A549 (cell line): ENCODE measurements around the gene MAP2K1. TPM values are rescaled to one million over a fixed set of nuclear protein-coding genes. Genes with fewer than 3 reads are reported as not detected.
A peak's percentile ranks its signal among the peaks of the same experiment; 100 is the strongest.
"Not testable (repeated sequence)": the region's sequence is repeated elsewhere in the genome, so short reads cannot be mapped to it uniquely, and the experiment has no call there.

ENCODE experiments used
- ATAC-seq, 2 experiments: fragments of 200-7000 bp in 1 of 2; fragments of >200 bp in 1 of 2; cut with Nextera tagmentation in 1 of 2; cut with Tn5 transposase in 1 of 2; 3 replicates each; pipeline versions ENCODE4 v1.8.0 to v1.9.1; 2018 to 2020; ENCODE audit warnings: mild to moderate bottlenecking in 1 of 2, moderate library complexity in 1 of 2
- CTCF ChIA-PET: fragments of 300-600 bp; sonication (Branson Sonifier 250); formaldehyde crosslinking; extraction: SDS; loops from one replicate; lab custom pipeline; 2021; ENCODE audit warnings: antibody characterized with exemption, inconsistent platforms; lab: Yijun Ruan, JAX
- POLR2A ChIA-PET: fragments of 350-600 bp; formaldehyde crosslinking; extraction: SDS; loops from one replicate; lab custom pipeline; 2021; ENCODE audit warnings: antibody characterized with exemption, inconsistent platforms; lab: Yijun Ruan, JAX
- DNase-seq, 2 experiments: peaks; one replicate each; pipeline versions ENCODE4 v3.0.0 to v3.0.0-alpha.2; 2011 to 2016; ENCODE audit warnings: low read depth in 1 of 2, low spot score in 1 of 2
- FAIRE-seq: peaks from 2 replicates; lab custom pipeline; 2011; peaks lifted over from hg19 to GRCh38; lab: Jason Lieb, UNC
- H3K27ac ChIP-seq, 2 experiments: fragments of >200 bp; sonication (Bioruptor Twin); formaldehyde crosslinking; 3 replicates each; pipeline ENCODE4 v1.5.1; 2016 to 2017
- H3K4me1 ChIP-seq: fragments of >200 bp; sonication (Bioruptor Twin); formaldehyde crosslinking; 3 replicates; pipeline ENCODE4 v1.6.1; 2016
- H3K4me2 ChIP-seq: fragments of >200 bp; sonication (Bioruptor Twin); formaldehyde crosslinking; 3 replicates; pipeline ENCODE4 v1.6.1; 2016
- H3K4me3 ChIP-seq: fragments of >200 bp; sonication (Bioruptor Twin); formaldehyde crosslinking; 3 replicates; pipeline ENCODE4 v1.5.1; 2016
- H3K9me3 ChIP-seq: fragments of >200 bp; sonication (Bioruptor Twin); formaldehyde crosslinking; 3 replicates; pipeline ENCODE4 v1.6.1; 2016
- CEBPB ChIP-seq, 2 experiments: fragments of >200 bp in 1 of 2; sonication (Bioruptor Twin) in 1 of 2; formaldehyde crosslinking in 1 of 2; IDR thresholded peaks; 2 replicates each; pipeline ENCODE4 v1.6.1; 2012 to 2016
- EHF ChIP-seq: fragments of 250-450 bp; sonication (Bioruptor Pico); IDR thresholded peaks from 2 replicates; pipeline ENCODE4 v1.5.0; 2020; ENCODE audit warnings: mild to moderate bottlenecking
- FOSB ChIP-seq: fragments of 250-450 bp; sonication (Bioruptor Pico); IDR thresholded peaks from 2 replicates; pipeline ENCODE4 v1.5.0; 2020; ENCODE audit warnings: mild to moderate bottlenecking, moderate library complexity
- FOXS1 ChIP-seq: fragments of 250-450 bp; sonication (Bioruptor Pico); IDR thresholded peaks from 2 replicates; pipeline ENCODE4 v1.5.0; 2020; ENCODE audit warnings: mild to moderate bottlenecking, moderate library complexity
- HOXA7 ChIP-seq: fragments of 250-450 bp; sonication (Bioruptor Pico); IDR thresholded peaks from 2 replicates; pipeline ENCODE4 v1.5.0; 2020; ENCODE audit warnings: mild to moderate bottlenecking, moderate library complexity
- HOXB5 ChIP-seq: fragments of 250-450 bp; sonication (Bioruptor Pico); IDR thresholded peaks from 2 replicates; pipeline ENCODE4 v1.5.0; 2020; ENCODE audit warnings: mild to moderate bottlenecking, moderate library complexity
- KDM1A ChIP-seq: fragments of 200-600 bp; sonication (generic); IDR thresholded peaks from 2 replicates; pipeline ENCODE4 v1.6.1; 2016; ENCODE audit warnings: low read depth, mild to moderate bottlenecking
- MAFK ChIP-seq: fragments of 450-650 bp; IDR thresholded peaks from 2 replicates; pipeline ENCODE4 v1.6.1; 2014; ENCODE audit not compliant: partially characterized antibody
- MYC ChIP-seq: IDR thresholded peaks from 2 replicates; pipeline ENCODE4 v1.6.1; 2012; ENCODE audit warnings: mild to moderate bottlenecking, inconsistent platforms, low read length, improper control_type of control experiment, borderline replicate concordance
- NFE2L2 ChIP-seq: fragments of 150-350 bp; conservative IDR thresholded peaks from 2 replicates; pipeline ENCODE4 v1.6.1; 2014; ENCODE audit warnings: low read length
- RARB ChIP-seq: fragments of 250-450 bp; sonication (Bioruptor Pico); IDR thresholded peaks from 2 replicates; pipeline ENCODE4 v1.8.0; 2021; ENCODE audit warnings: mild to moderate bottlenecking, moderate library complexity
- RCOR1 ChIP-seq: fragments of 150-350 bp; IDR thresholded peaks from 2 replicates; pipeline ENCODE4 v1.6.1; 2014; ENCODE audit warnings: antibody characterized with exemption, low read length, low read depth
- SMC3 ChIP-seq: fragments of >200 bp; sonication (Bioruptor Twin); formaldehyde crosslinking; IDR thresholded peaks from 3 replicates; pipeline ENCODE4 v1.6.1; 2018; ENCODE audit warnings: inconsistent platforms
- TFCP2L1 ChIP-seq: fragments of 250-450 bp; sonication (Bioruptor Pico); IDR thresholded peaks from 2 replicates; pipeline ENCODE4 v1.5.0; 2021; ENCODE audit warnings: mild to moderate bottlenecking
- TP53 ChIP-seq: fragments of 250-450 bp; sonication (Bioruptor Pico); IDR thresholded peaks from 2 replicates; pipeline ENCODE4 v1.5.0; 2021; ENCODE audit warnings: mild to moderate bottlenecking, moderate library complexity
- WGBS: methylation state at CpG from one replicate; pipeline ENCODE4 v1.1.6; 2017; ENCODE audit errors: missing lambda C conversion rate; 5-methylcytosine and 5-hydroxymethylcytosine counted together
- polyA plus RNA-seq, 4 experiments: library from polyadenylated mRNA; depleted of rRNA in 3 of 4; stranded (reverse); fragments of >200 nt; fragmentation: RNase III in 1 of 4; extraction: RNeasy Plus Mini Kit Qiagen cat#74134 plus additional on column Dnase treatment in 1 of 4; gene quantifications; 2 replicates in 3 of 4; 3 replicates in 1 of 4; pipeline ENCODE4 v1.2.3, GENCODE V29; 2011 to 2017
- TF ChIP-seq, protein P1 (sequence below): fragments of 150-350 bp; IDR thresholded peaks from 2 replicates; pipeline ENCODE4 v1.6.1; 2014; ENCODE audit warnings: low read depth, mild to moderate bottlenecking, low read length
- TF ChIP-seq, protein P2 (sequence below): fragments of >200 bp; sonication (Bioruptor Twin); formaldehyde crosslinking; IDR thresholded peaks from 2 replicates; pipeline ENCODE4 v1.6.1; 2016
- TF ChIP-seq, protein P3 (sequence below): fragments of >200 bp; sonication (Bioruptor Twin); formaldehyde crosslinking; IDR thresholded peaks from 3 replicates; pipeline ENCODE4 v1.6.1; 2016
- TF ChIP-seq, protein P4 (sequence below): IDR thresholded peaks from 2 replicates; pipeline ENCODE4 v1.6.1; 2012
- TF ChIP-seq, protein P5 (sequence below): fragments of 250-450 bp; sonication (Bioruptor Pico); IDR thresholded peaks from 2 replicates; pipeline ENCODE4 v1.5.0; 2021; ENCODE audit warnings: mild to moderate bottlenecking, moderate library complexity, borderline replicate concordance
- TF ChIP-seq, protein P6 (sequence below): fragments of 250-450 bp; sonication (Bioruptor Pico); IDR thresholded peaks from 2 replicates; pipeline ENCODE4 v1.5.0; 2020; ENCODE audit warnings: low read depth, mild to moderate bottlenecking, moderate library complexity

The MAP2K1 gene
- polyA plus RNA-seq, 2 of the 4 experiments (the other 2 are of a cell fraction): 30.3 to 41.9 TPM

DNA sequence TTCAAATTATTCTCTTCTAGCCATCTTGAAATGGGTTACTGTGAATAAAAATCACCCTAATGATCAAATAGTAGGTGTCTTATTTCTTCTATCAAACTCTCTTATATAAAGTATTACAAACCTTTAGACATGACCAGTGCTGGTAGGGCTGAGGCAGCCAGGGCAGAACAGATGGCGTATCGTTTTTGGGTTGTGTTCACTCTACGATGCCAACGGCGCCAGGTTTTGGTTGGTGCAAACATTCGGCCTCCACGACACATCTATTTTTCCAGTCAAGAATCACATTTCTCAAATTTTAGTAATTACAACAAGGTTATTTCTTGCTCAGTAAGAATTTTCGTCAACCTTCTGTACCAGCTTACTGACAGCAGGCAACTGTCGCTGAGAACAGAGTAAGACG is 115.8 kb downstream of the MAP2K1 start:
- Histone ChIP-seq H3K4me3 (peak overlapping the region; percentile 70), H3K27ac (peak overlapping the region; percentile 91 to 94; a peak in 4 of 6 replicates), H3K4me2 (peak overlapping the region; percentile 94), H3K9me3 (no peaks in the 10 kb centered on the region), H3K4me1 (peaks cover 66% of the 10 kb centered on the region)
- WGBS: 39% methylated on average over 10 of the region's 10 CpGs
- no peak for ATAC-seq
- no peak for FAIRE-seq
- ChIA-PET POLR2A (no interaction called here), CTCF (interaction anchor here (1.1 kb wide), 1 partner anchor 11 kb away, joined by 3 read pairs; no protein-coding TSS in a partner anchor)
- no peak for DNase-seq
- TF ChIP-seq NFE2L2 (no peak), HOXB5 (CRISPR knock-in tag) (no peak), HOXA7 (CRISPR knock-in tag) (peak; percentile 16; the same call in 1 of the 2 replicates), KDM1A (no peak), FOXS1 (CRISPR knock-in tag) (no peak), CEBPB (IDR thresholded peaks at IDR 0.05) (no peak)
- TF ChIP-seq, protein P1, sequence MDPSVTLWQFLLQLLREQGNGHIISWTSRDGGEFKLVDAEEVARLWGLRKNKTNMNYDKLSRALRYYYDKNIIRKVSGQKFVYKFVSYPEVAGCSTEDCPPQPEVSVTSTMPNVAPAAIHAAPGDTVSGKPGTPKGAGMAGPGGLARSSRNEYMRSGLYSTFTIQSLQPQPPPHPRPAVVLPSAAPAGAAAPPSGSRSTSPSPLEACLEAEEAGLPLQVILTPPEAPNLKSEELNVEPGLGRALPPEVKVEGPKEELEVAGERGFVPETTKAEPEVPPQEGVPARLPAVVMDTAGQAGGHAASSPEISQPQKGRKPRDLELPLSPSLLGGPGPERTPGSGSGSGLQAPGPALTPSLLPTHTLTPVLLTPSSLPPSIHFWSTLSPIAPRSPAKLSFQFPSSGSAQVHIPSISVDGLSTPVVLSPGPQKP: no peak
- TF ChIP-seq, protein P2, sequence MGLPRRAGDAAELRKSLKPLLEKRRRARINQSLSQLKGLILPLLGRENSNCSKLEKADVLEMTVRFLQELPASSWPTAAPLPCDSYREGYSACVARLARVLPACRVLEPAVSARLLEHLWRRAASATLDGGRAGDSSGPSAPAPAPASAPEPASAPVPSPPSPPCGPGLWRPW: no peak
- TF ChIP-seq, all 56 proteins: peak for 1

DNA sequence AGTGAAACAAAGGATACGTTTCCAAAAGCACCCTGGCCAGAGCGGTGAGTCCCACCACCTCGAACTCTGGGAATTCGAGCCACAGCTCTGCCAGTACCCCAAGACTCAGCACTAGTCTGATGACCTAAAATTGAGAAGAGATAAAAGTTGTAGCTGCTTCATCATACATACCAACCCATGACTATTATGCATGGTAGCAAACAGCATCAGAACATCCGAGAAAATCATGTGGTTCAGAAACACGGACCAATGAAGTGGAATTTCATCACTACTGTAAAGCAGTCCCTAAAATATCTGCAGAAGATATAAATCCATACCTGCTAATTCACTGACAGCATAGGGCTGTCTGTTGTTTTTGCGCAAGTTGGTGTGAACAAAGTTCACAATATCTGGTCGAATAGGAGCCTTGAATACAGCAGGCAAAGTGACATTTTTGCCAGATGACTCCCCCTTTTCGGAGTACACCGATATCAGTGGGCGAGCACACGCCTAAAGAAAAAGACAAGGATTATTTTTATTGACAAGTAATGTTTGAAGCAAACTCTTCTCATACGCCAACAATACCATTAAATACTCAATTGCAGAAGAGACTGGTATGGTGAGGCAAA is 116.4 kb downstream of the MAP2K1 start:
- peak overlapping the region; percentile 70 for H3K4me3 ChIP-seq
- not testable (repeated sequence) for ATAC-seq, H3K9me3 ChIP-seq, DNase-seq, FAIRE-seq
- TF ChIP-seq, protein P3, sequence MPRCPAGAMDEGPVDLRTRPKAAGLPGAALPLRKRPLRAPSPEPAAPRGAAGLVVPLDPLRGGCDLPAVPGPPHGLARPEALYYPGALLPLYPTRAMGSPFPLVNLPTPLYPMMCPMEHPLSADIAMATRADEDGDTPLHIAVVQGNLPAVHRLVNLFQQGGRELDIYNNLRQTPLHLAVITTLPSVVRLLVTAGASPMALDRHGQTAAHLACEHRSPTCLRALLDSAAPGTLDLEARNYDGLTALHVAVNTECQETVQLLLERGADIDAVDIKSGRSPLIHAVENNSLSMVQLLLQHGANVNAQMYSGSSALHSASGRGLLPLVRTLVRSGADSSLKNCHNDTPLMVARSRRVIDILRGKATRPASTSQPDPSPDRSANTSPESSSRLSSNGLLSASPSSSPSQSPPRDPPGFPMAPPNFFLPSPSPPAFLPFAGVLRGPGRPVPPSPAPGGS: 0 out of 3 replicates have a peak, but pooled peaks have one; percentile 43
- ChIA-PET CTCF (interaction anchor here (0.9 to 1.2 kb wide), 3 partner anchors 12 to 77 kb away, joined by 3 read pairs; no protein-coding TSS in a partner anchor), POLR2A (interaction anchor here (0.7 to 0.8 kb wide), 2 partner anchors 8 to 13 kb away, joined by 3 read pairs; no protein-coding TSS in a partner anchor)
- peaks cover 64% of the 10 kb centered on the region for H3K4me1 ChIP-seq
- 8% methylated on average over 13 of the region's 13 CpGs for WGBS
- H3K27ac ChIP-seq: peak overlapping the region; percentile 91 to 94
- peak overlapping the region; percentile 94 for H3K4me2 ChIP-seq

DNA sequence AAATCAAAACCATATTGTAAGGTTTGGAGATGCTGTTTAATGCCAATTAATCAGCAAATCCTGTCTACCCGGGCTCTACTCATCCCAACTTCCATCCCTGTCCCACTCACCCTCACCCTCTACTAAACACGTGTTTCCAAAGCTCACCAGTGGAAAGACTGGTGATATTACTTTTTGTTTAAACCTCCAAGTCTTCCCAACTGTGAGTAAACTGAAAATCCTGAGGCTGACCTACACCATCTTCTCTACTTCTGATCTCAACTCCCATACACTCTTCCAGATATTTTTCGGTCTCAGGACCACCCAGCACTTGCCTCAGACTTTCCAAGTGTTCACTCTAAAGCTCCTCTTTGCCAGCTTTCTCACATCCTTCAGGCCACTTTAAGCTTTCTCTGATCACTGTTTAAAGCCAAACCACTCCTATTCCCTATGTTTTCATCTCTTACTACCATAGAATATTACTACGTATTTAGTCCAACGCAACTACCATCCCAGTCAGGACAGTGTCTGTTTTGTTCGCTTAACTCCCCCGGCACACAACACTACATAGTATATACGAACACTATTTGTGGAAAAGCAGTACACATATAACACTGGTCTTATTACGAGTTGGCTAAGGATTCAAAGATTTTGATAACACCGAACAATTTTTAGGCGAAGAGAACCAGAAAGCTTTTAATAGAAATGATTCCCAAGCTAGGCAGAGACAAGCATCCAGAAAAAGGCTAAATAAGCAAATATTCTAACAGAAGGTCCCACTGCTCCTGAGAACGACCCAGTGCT is 117.3 kb downstream of the MAP2K1 start:
- Histone ChIP-seq H3K4me2 (peak overlapping the region; percentile 94), H3K9me3 (no peaks in the 10 kb centered on the region), H3K4me3 (peak overlapping the region; percentile 70), H3K27ac (peak overlapping the region; percentile 91 to 94), H3K4me1 (peaks cover 55% of the 10 kb centered on the region)
- FAIRE-seq (no peak), ATAC-seq (no peak), DNase-seq (no peak)
- WGBS: 2% methylated on average over 12 of the region's 12 CpGs
- ChIA-PET POLR2A (interaction anchor here (0.8 kb wide), 1 partner anchor 14 kb away, joined by 3 read pairs; no protein-coding TSS in a partner anchor), CTCF (interaction anchor here (0.7 to 1.3 kb wide), 4 partner anchors 14 to 310 kb away, joined by 3 to 4 read pairs (median 3); no protein-coding TSS in a partner anchor)
- TF ChIP-seq TP53 (CRISPR knock-in tag): peak; percentile 74; the same call in 1 of the 2 replicates
- TF ChIP-seq, protein P4, sequence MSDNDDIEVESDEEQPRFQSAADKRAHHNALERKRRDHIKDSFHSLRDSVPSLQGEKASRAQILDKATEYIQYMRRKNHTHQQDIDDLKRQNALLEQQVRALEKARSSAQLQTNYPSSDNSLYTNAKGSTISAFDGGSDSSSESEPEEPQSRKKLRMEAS: peak; percentile 30; the same call in 1 of the 2 replicates
- 0 out of 2 replicates have a peak, but pooled peaks have one; percentile 60 for TF ChIP-seq EHF (CRISPR knock-in tag)
- TF ChIP-seq HOXA7 (CRISPR knock-in tag): peak; percentile 88; the same call in 1 of the 2 replicates
- no peak for TF ChIP-seq RCOR1
- TF ChIP-seq MAFK: peak; percentile 58
- TF ChIP-seq MYC: peak; percentile 10; the same call in 1 of the 2 replicates
- peak; percentile 69 for TF ChIP-seq FOSB (CRISPR knock-in tag)
- TF ChIP-seq, protein P5, sequence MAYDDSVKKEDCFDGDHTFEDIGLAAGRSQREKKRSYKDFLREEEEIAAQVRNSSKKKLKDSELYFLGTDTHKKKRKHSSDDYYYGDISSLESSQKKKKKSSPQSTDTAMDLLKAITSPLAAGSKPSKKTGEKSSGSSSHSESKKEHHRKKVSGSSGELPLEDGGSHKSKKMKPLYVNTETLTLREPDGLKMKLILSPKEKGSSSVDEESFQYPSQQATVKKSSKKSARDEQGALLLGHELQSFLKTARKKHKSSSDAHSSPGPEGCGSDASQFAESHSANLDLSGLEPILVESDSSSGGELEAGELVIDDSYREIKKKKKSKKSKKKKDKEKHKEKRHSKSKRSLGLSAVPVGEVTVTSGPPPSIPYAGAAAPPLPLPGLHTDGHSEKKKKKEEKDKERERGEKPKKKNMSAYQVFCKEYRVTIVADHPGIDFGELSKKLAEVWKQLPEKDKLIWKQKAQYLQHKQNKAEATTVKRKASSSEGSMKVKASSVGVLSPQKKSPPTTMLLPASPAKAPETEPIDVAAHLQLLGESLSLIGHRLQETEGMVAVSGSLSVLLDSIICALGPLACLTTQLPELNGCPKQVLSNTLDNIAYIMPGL (CRISPR knock-in tag): peak; percentile 76; the same call in 1 of the 2 replicates
- peak; percentile 75; the same call in 1 of the 2 replicates for TF ChIP-seq RARB (CRISPR knock-in tag)
- TF ChIP-seq, protein P3: 0 out of 3 replicates have a peak, but pooled peaks have one; percentile 2
- TF ChIP-seq TFCP2L1 (CRISPR knock-in tag): 0 out of 2 replicates have a peak, but pooled peaks have one; percentile 63
- TF ChIP-seq, protein P6, sequence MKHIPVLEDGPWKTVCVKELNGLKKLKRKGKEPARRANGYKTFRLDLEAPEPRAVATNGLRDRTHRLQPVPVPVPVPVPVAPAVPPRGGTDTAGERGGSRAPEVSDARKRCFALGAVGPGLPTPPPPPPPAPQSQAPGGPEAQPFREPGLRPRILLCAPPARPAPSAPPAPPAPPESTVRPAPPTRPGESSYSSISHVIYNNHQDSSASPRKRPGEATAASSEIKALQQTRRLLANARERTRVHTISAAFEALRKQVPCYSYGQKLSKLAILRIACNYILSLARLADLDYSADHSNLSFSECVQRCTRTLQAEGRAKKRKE: no peak; the same call in 1 of the 2 replicates
- no peak for TF ChIP-seq SMC3
